ELF-1 (cell line): ENCODE data around the gene ZNF740.
"Not testable (repeated sequence)": the region's sequence is repeated elsewhere in the genome, so short reads cannot be mapped to it uniquely, and the experiment has no call there.

ENCODE experiments used
- DNase-seq: peaks from one replicate; pipeline ENCODE4 v3.0.0-alpha.2; 2016; ENCODE audit warnings: low read depth, low spot score

Gene ZNF740, protein sequence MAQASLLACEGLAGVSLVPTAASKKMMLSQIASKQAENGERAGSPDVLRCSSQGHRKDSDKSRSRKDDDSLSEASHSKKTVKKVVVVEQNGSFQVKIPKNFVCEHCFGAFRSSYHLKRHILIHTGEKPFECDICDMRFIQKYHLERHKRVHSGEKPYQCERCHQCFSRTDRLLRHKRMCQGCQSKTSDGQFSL

DNA sequence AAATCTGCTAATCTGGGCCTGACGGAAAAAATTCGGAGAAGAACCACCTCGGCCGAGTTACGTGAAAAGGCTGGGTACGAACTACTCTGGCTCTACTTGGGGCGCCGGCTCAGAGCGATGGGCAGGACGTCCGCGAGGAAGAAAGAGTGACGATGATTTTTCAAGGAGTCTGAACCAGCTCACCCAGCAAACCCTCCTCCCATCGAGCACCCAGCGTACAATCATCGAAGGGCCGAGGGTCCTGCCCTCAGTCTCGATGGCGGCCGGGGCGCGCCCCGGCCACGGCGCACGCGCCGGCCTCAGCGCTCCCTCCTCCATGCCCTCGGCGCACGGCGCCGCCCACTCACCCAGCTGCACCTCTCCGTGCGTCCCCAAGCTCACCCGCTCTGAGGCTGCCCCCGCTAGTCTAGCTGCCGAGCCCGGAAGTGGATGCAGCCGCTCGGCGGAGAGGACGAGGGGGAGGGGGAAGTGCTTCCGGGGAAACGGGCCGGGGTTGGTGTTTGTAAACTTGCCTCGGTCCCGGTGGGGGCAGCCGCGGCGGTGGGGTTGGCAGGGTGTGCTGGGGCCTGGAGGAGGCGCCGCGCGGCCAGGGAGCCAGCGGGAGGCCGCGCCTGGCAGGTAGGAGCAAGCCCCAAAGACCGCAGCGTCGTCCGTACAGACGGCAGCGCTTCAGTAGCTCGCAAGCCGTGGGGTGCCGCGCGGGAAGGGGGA lies at the start of gene ZNF740, which contains the start of gene CSAD:
Gene ZNF740, plus strand, starts transcription at position 503 of the 711 bp plus-strand sequence. CDS start 1,262 bp downstream, outside the sequence.
Gene CSAD, minus strand, starts transcription at position 706 of the 711 bp plus-strand sequence. CDS start 7,455 bp downstream, outside the sequence.
- DNase-seq: peak; percentile 98

DNA sequence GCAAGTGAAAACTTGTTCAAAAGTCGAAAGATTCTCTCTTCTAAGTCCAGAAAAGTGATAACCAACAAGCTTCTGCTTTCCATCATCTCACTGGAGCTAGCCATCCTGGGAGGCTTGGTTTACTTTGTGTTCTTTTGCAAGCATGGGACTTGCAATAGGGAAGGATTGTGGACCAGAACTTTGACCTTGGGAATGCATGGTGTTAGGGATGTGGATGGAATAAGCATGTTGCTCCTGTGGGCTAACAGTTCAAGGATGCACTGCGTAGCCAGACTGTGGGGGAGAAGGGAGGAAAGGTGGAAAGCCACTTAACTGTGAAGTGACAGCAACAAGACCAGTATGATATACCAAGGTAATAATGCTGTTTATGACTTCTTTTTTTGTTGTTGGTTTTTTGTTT lies 48.7 kb upstream of the ZNF740 start:
- DNase-seq: no peak

DNA sequence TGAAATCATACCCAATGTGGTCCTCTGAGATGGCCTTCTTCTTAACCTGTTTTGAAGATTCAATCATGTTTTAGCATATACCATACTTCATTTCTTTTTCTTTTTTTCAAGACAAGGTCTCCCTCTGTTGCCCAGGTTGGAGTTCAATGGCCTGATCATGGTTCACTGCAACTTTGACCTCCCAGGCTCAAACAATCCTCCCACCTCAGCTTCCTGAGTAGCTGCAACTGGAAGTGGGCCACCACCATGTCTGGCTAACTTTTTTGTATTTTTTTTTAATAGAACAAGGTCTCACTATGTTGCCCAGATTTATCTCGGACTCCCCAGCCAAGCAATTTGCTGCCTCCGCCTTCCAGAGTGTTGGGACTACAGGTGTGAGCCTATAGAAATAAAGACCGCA lies 46.8 kb upstream of the ZNF740 start:
- no peak for DNase-seq

DNA sequence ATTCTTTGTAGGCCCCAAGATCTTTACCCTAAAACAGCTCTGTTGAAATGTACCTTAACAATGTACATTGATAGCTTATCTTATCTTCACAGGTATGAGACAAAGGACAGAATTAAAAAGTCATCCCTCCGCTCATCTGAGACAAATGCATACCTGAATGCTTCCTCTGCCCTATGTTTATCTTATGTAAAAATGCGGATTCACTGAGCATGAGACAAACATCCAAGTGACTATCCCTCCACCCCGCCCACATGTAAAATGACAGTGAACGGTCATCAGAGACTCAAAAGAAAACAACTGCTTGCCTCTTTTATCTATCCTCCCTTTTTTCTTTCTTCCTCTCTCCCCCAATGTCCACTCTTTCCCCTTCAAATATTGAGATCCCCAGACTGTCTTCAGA lies 37.2 kb upstream of the ZNF740 start:
- no peak for DNase-seq

DNA sequence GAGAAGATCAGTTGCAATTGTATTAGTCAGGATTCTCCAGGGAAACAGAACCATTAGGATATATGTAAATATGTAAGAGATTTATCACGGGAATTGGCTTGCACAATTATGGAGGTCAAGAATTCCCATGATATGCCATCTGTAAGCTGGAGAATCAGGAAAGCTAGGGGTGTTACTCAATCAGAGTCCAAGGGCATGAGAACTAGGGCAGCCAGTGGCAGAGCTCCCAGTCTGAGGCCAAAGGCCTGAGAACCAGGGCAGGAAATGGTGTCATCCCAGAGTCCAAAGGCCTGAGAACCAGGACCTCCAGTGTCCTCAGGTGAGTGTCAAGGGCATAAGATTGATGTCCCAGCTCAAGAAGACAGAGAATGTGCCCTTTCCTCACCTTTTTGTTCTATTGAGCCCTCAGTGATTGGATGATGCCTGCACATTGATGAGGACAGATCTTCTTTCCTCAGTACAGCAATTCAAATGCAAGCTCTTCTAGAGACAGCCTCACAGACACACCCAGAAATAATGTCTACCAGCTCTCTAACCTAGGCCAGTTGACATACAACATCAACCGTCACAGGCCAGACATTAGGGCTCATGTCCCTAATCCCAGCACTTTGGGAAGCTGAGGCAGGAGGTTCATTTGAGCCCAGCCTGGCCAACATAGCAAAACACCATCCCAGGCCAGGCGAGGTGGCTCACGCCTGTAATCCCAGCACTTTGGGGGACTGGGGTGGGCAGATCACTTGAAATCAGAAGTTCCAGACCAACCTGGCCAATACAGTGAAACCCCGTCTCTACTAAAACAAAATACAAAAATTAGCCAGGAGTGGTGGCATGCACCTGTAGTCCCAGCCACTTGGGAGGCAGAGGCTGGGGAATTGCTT lies 34.9 kb upstream of the ZNF740 start:
- no peak for DNase-seq

DNA sequence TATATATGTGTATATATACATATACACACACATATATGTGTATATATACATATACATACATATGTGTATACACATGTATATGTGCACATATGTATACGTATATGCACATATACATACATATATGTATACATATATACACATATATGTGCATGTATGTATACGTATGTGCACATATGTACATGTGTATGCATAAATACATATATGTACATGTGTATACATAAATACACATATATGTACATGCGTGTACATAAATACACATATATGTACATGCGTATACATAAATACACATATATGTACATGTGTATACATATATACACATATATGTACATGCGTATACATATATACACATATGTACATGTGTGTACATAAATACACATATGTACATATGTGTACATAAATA lies 33.3 kb upstream of the ZNF740 start:
- DNase-seq: no peak

DNA sequence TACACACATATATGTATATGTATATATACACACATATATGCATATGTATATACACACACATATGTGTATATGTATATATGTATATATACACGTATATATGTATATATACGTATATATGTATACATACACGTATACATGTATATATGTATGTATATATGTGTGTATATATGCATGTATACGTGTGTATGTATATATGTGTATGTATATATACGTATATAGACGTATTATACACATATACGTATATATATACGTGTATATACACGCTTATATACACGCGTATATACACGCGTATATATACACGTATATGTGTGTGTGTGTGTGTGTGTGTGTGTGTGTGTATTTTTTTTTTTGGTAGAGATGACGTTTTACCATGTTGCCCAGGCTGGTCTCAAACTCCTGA lies 32.9 kb upstream of the ZNF740 start:
- no peak for DNase-seq

DNA sequence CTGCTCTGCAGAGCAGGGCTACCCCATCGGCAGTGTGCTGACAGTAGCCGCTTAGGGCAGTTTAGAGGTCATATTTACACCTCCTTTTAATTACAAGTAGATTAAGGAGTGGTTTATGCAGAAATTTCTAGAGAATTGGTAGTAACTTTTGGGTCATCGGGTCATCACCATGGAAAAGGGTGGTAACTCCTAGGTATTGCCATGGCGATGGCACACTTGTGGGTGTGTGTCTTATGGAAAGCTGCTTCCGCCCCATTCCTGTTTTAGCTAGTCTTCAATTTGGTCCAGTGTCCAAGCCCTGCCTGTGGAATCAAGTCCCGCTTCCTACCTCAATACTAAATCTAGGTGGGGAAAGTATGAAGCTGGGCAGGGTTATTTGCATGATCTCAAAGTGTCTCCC lies 29.5 kb upstream of the ZNF740 start:
- DNase-seq: no peak

DNA sequence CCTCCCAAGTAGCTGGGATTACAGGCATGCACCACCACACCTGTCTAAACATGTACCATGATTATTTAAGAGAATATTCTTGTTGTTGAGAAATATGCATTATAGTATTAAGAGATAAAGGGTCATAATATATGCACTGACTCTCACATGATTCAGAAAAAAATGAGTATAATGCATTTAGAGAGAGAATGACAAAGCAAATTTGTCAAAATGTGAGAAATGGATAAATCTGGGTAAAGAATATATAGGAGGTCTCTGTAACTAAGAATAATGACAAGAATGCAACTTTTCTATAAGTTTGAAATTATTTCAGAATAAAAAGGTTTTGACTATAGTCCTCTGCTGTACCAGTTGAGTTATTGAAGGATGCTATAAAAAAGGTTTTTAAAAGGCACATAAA lies 28.1 kb upstream of the ZNF740 start:
- DNase-seq: no peak

DNA sequence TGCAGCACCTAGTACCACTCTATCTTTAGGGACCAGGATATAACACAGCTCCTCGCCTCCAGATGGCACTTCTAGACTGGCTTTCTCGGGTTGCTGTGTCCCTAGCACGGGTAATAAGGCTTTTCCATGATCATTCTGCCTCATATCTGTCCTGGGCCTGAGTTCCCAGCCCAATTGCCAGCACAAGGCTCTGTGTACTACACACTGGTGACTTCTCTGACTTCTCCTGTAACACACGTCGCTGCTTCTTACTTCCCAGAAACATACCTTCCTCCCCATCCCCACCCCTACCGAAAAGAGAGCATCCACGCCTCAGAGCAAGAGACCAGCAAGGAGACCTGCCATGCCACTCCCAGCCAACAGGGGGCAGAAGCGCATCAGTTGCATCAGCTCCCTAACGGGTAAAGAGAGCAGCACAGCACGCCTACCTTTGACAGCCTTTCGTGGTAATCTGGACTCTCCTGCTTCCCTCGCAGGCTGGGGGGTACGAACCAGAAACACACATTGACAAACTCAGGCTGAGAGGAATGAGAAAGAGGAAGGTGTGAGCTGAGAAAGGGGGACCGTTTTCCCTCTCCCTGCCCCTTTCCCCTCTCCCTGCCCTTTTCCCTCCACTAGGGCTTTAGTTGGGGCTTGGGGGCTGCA lies 21.2 kb upstream of the ZNF740 start:
- DNase-seq: peak; percentile 93

DNA sequence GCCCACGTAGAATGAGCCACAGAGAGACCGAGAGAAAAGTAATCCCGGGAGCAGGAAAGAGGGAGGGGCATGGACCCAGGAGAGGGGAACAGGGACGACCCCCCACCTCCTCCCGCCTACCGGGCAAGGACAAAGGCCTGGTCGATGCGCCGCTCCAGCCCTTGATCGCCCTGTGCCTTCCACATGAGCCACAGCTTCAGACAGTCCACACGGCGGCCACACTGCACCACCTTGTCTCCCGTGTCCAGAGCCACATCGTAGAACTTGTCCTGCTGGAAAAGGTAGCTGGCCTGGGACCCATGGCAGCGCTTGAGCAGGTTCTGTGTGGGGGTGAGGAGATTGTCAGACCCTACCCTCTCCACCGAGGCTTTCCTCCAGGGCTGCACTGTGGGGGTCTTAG lies 20.5 kb upstream of the ZNF740 start:
- no peak for DNase-seq

DNA sequence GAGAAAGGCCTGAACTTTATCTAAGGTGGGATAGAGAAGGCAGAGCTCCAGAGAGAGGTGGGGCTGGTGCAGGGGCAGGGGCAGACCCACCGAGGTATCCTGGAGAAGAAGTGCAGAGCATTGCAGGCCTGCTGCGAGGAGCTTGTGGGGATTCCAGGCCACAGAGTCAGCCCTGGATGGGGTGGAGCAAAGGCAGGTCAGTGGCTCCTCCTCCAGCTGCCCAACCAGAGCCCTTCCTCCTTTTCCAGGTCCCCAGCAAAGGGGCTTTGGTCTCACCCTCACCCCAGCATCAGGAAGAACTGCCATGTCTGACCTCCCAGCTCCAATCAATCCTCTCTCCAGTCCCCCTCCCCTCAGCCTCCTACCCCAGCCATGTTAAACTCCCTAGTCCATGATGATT lies 19.8 kb upstream of the ZNF740 start:
- peak; percentile 19 for DNase-seq

DNA sequence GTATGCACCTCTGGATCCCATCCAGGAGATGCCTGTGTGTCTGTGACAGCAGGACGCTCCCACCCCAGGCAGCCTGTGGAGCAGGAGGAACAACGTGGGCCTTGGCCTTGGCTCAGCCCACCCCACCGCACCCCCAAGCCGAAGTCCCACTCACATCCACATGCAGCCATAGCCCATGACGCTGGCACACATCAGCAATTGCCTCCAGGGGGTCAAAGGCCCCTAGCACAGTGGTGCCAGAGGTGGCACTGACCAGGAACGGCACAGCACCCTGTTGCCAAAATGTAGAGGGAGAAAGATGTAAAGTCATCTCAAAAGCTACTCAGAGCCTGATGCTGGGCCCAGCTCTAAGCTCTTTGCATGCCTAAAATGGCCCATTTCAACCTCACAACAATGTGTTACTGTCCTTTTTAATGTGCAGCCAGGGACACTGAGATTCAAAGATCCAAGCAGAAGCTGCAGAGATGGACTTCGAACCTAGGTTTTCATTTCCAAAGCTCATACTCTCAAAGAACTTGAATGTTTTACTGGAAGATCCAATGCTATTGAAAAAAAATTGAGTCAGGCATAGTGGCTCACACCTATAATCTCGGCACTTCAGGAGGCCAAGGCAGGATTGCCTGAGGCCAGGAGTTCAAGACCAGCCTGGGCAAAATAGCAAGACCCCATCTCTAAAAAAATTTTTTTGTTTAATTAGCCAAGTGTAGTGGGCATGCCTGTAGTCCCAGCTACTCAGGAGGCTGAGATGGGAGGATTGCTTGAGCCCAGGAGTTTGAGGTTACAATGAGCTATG lies 19.2 kb upstream of the ZNF740 start:
- DNase-seq: no peak

DNA sequence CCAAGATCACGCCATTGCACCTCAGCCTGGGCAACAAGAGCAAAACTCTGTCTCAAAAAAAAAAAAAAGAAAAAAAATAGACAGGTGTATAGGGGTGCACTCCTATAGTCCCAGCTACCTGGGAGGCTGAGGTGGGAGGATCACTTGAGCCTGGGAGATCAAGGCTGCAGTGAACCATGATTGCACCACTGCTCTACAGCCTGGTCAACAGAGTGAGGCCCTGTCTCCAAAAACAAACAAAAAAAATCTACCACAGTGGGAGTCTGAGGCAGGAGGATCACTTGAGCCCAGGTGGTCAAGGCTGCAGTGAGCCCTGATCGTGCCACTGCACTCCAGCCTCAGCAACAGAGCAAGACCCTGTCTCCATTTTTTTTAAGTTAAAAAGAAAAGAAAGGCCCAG lies 17.5 kb upstream of the ZNF740 start:
- DNase-seq: not testable (repeated sequence)

DNA sequence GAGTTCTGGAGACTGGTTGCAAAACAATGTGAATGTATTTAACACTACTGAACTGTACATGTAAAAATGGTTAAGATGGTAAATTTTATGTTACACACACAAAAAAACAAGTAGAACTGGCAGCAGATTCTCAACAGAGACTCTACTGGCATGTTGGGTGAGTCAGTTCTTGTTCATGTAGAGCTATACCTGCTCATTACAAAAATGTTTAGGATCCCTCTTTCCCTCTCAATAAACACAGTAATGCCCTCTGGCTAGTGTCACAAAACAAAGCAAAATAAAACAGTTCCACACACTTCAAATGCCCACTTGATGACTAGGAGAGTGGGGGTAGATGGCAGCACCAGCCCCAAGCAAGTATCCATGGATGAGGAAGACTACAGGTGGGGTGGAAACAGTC lies 13.7 kb upstream of the ZNF740 start:
- DNase-seq: no peak

DNA sequence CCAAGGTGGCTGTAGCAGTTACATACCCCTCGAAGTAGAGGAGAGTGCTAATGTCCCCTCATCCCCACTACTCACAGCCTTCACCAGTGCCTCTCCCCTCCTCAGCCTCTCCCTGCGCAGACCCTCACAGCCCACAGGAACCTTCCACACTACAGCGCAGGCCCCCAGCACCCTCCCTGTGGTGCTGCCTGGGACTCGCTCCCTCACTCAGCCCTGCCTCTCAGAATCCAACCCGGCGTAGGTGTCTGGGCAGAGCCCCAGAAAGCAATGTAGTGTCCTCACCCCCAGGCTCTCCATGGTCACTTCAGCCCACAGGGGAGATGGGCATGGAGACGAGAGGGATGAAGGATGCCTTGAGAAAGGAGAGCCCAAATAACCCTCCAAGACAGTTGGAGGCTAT lies 10.9 kb upstream of the ZNF740 start:
- no peak for DNase-seq

DNA sequence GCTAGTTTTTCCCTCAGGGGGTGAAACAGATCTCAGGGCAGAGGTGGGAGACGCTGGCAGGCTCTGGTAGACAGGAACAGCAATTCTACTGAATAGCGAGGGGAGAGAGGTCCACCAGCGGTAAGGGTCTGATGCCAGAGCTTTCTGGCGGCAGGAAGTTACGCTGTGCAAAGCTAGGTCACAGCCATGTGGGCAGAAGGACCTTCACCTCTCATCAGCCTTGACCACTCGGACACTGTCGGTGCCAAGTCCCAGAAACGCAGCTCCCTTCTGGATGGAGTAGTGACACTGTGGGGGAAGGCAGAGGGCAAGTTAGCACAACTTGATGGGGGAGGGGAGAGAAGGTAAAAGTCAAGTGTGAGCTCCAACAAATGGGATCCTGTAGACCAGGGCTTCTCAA lies 10.3 kb upstream of the ZNF740 start:
- no peak for DNase-seq

DNA sequence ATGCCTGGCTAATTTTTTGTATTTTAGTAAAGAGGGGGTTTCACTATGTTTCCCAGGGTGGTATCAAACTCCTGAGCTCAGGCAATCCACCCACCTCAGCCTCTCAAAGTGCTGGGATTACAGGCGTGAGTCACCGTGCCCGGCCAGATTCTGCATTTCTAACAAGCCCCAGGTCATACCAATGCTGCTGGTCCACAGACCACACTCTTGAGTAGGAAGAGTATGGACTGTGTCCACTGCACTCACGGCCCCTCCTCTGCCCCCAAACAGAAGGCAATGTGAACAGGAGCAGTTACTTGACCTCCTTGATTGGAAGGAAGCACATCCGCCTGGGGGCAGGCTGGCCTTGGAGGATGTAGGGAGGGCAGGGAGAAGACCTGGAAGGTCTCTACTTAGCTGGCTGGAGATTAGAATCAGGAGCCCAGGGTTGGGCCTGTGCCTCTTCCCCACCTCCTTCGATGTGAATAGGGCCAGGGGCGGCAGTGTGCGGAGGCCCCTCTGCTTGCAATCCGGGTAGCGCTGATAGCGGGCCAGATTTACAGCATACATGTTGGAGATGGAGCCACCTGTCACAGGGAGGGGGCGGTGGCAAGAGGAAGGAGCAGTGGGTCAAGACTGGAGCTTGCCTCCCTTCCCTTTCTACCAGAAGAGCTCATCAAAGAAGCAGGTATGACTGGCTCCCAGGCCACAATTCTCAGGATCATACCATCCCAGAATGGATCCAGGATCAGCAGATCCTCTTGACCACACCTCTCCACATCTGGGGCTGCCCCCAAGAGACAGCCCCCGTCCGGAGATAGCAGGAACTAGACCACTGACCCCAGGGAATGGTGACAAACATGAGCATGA lies 9.4 kb upstream of the ZNF740 start:
- peak; percentile 45 for DNase-seq

DNA sequence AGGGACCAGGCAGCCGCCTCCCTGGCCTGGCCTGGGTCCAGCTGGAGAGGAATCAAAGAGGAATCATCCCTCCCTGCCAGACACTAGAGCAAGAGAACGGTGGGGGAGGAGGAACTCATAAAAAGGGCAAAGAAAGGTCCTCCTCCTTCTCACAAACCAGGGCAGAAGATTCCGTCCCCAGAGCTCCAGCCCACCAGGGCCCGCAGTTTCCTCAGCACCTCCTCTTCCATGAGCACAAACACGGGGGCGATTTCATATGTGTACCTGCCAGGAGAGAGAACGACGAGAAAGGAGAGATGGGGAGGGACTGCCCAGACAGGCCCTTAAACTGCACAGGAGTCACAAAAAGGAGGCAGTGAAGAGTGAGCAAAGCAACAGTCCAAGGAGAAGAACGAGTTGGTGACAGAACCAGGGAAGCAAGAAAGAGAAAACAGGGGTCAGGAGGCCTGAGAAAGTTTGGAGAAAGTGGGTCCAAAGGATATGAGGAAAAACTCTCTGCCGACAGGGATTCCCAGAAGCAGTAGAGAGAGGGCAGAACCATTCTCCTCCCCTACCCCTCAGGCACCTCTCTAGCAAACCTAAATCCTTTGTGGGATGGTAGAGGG lies 8.7 kb upstream of the ZNF740 start:
- no peak for DNase-seq

DNA sequence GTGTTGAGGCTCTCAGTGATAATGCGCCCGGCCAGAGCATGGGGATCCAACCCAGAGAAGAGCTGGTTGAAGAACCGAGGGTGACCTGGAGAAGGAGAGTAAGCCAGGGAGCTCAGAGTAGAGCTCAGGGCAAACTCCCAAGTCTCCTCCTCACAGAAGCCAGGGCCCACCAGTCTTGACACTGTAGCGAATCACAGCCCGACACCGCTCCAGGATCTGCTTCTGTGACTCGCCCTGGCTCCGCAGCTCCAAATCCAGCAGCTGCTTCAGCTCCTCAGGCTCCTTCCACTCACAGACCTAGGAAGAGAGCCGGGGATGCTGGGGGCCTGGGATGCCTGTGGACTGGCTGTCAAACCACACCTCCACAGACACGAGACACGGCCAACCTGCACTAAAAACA lies 8.2 kb upstream of the ZNF740 start:
- peak; percentile 42 for DNase-seq
